ENCODE measurements around the gene RSRC2.
"Not testable (repeated sequence)": the region's sequence is repeated elsewhere in the genome, so short reads cannot be mapped to it uniquely, and the experiment has no call there.

RSRC2 gene, protein sequence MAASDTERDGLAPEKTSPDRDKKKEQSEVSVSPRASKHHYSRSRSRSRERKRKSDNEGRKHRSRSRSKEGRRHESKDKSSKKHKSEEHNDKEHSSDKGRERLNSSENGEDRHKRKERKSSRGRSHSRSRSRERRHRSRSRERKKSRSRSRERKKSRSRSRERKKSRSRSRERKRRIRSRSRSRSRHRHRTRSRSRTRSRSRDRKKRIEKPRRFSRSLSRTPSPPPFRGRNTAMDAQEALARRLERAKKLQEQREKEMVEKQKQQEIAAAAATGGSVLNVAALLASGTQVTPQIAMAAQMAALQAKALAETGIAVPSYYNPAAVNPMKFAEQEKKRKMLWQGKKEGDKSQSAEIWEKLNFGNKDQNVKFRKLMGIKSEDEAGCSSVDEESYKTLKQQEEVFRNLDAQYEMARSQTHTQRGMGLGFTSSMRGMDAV

DNA sequence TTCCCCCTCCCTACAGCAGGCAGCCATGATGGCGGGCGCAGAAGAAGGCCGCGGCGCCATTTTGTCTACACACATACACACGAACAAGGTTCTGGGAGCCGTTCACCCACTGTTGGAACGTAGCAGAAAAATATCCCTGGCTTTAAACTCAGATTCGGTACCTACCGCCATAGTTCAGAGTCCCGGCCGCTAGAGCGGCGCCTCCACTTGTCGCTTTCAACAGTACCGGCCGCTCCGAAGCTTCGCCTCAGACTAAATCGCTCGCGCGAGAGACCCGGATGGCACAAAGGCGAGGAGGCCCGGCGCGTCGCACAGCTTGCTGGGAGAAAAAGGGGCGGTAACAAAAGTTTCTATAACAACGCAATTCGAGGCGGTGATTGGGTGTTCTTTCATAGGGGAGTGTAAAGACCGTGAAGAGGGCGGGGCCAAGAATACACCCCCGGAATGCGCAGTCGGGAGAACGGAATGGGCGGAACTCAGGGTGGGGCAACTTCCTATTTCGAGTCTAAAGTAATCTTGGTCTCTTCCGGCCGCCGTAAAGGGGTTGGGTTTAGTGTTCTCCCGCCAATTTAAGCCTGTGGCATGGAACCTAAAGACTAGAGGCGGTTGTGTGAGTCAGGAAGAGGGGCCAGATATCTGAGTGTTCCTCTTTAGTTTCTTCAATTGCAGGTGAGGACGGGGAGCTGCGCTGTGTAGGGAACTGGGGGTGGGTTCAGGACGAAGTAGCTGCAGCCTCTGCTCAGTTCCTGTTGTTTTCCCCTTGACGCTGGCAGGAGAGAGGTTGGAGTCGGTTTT, at the start of gene RSRC2, which contains the start of gene KNTC1:
Gene RSRC2 (minus strand): TSS at position 254 of the 795 bp plus-strand sequence. CDS start 83 bp downstream, at position 171.
Gene KNTC1 (plus strand): TSS at position 567 of the 795 bp plus-strand sequence. CDS start 2,815 bp downstream, outside the sequence.
- DNase-seq, result peak; percentile 97

- no peak for DNase-seq
These were observed 45.1 kb upstream of the RSRC2 start for GRCh38 chr12:122571821-122572220.

GRCh38 chr12:122570006-122570405, 43.3 kb upstream of the RSRC2 start:
- not testable (repeated sequence) for DNase-seq

- no peak for DNase-seq
These were observed 42.6 kb upstream of the RSRC2 start for GRCh38 chr12:122569288-122569687.

- DNase-seq, result not testable (repeated sequence)
These were observed 40.1 kb upstream of the RSRC2 start for GRCh38 chr12:122566816-122567215.

DNA sequence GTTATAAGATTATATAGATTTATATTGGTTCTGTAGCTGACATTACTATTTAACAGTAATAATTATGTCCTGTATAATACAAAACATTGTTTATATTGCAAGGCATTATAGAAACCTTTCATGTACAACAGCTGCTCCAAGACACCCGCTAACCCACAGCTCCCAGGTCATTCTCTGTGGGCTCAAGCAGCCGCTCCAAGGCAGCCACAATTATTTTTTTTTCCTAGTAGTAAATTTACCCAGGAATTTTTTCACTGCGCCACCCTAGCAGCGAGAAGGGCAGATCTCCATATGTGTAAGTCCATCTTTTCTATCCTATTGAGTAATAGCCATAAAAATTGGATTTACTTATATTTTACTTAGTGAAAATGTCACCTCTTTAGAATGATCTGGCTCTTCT, 36.6 kb upstream of the RSRC2 start:
- no peak for DNase-seq

DNA sequence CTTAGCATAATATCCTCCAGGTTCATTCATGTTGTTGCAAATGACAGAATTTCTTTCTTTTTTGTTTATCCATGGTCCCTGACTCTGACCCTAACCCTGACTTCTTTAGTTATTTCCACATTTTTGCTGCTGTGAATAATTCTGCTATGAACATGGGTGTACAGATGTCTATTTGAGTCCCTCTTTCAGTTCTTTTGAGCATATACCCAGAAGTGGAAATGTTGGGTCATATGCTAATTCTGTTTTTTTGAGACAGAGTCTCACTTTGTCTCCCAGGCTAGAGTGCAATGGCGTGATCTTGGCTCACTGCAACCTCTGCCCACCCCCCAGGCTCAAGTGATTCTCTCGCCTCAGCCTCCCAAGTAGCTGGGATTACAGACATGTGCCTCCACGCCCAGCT, 33.4 kb upstream of the RSRC2 start:
- DNase-seq, result no peak

GRCh38 chr12:122558745-122559641, 32.3 kb upstream of the RSRC2 start:
- no peak for DNase-seq

DNA sequence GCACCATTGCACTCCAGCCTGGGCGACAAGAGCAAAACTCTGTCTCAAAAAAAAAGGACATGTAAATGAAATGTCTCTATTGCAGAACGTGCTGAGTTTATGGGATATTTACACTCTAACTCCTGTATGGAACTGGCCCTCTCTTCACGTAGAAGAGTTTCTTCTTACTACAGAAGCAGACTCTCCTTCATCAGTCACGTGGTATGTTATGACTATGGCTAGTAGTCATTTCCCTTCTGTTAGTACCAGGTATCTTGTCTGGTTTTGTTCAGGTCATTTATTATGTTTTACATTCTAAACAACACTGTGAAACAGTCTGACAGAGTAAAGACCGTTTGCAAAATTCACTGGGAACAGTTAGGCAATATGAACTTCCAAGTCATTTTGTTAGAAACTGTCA, 20.6 kb upstream of the RSRC2 start:
- DNase-seq, result no peak

DNA sequence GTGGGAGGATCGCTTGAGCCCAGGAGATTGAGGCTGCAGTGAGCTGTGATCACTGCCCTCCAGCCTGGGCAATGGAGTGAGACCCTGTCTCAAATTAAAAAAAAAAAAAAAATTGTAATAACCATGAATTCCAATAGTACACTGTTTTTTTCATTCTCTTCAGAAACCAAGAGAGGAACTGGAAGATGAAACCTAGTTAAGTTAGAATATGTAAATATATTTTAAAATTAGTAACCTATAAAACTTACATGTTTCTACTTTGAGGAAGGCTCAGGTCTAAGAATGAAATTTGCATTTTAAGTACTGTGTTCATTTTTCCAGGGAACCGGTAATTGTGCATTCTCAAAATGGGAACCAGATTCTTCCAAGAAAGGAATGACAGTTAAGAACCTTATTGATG, 19.1 kb upstream of the RSRC2 start:
- no peak for DNase-seq

- DNase-seq, result no peak
These were observed 17.8 kb upstream of the RSRC2 start for GRCh38 chr12:122544537-122544936.

GRCh38 chr12:122538496-122538895, 11.8 kb upstream of the RSRC2 start:
- no peak for DNase-seq

GRCh38 chr12:122537021-122537420, 10.3 kb upstream of the RSRC2 start:
- no peak for DNase-seq

DNA sequence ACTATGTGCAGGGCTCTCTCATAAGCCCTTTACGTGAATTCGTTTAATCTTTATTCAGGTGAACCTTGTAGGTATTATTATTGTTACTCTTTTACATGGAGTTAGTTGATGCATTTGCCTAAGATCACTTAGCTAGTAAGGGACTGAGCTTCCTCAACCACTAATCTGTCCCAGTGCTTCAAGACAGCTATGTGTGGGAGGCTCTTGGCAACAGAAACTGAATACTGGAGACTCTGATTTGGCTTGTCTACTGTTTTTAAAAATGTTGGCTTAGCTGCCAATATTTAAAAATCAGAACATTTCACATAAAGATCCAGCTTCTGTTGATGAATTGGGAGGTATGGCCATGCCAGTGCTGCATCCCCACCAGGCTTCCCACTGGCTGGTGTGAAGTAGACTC, 7.1 kb upstream of the RSRC2 start:
- DNase-seq, result no peak

DNA sequence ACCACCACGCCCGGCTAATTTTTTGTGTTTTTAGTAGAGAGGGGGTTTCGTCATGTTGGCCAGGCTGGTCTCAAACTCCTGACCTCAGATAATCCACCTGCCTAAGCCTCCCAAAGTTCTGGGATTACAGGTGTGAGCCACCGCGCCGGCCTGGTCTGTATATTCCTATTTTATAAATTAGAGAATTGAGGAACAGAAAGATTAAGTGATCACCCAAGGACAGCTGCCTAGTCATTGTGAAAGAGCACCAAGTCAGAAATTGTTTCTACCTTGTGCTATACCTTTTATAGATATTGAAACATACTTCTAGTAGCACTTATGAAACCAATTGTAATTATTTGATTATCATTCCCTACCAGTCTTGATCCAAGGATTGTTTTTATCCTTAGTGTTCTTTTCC, 2.3 kb upstream of the RSRC2 start:
- DNase-seq, result no peak

DNA sequence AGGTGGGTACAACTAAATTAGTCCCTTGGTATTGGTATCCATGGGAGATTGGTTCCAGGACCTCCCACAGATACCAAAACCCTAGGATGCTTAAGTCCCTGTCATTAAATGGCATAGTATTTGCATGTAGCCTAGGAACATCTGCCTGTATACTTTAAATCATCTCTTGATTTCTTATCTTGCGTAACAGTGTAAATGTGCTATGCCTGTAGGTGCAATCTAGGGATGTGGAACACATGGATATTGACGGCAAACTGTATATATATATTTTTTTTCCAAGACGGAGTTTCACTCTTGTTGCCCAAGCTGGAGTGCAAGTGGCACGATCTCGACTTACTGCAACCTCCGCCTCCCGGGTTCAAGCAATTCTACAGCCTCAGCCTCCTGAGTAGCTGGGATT, 1.8 kb upstream of the RSRC2 start:
- no peak for DNase-seq

DNA sequence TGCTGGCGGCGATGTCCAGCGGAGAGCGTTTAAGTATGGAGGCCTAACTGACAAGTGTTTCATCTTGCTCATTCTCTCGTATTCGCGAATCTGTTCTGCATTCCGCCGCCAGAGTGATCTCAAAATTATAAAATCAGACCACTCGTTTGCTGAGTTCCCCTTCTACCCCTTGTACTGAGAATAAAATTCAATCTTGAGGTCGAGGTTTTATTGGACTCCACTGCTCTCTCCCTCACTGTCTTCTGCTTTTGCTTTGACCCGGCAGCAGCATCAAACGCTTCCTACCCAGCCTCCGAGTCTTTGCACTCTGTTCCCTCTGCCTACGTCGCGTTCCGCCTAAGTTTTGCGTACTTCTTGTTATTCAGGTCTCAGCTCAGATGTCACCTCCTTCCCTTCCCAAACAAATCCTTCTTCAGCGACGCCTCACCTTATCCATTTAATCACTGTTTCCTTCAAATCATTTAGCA, 775 bp upstream of the RSRC2 start:
- DNase-seq, result peak; percentile 54

- DNase-seq, result no peak
These were observed 2.7 kb downstream of the RSRC2 start for GRCh38 chr12:122523846-122524718.

GRCh38 chr12:122523280-122523679, 3.5 kb downstream of the RSRC2 start:
- DNase-seq, result no peak

- DNase-seq, result no peak
These were observed 6.1 kb downstream of the RSRC2 start for GRCh38 chr12:122520676-122521075.

DNA sequence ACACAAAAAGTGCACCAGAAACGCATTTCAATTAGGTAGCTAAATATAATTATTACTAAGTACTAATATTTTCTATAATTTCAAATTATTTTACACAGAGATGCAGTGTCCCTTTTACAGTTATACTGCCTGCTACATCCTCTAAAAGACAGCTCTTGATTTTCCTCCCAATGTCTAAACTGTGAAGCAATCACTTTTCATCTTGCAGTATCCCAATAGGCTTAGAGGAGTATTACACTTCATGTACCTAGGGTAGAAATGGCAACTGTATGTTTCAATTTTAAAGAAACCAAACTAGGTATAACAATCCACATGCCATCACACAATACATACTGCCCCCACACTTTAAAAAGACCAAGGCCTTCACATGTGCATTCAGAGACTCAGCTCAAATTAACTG, 7.3 kb downstream of the RSRC2 start:
- no peak for DNase-seq

GRCh38 chr12:122518908-122519307, 7.8 kb downstream of the RSRC2 start:
- no peak for DNase-seq
